ENCODE results near the gene LPP. TPM values are rescaled to one million over a fixed set of nuclear protein-coding genes. Genes with fewer than 3 reads are reported as not detected.

The LPP gene
- total RNA-seq, 1 donor from 2014 or later: 222 TPM

DNA sequence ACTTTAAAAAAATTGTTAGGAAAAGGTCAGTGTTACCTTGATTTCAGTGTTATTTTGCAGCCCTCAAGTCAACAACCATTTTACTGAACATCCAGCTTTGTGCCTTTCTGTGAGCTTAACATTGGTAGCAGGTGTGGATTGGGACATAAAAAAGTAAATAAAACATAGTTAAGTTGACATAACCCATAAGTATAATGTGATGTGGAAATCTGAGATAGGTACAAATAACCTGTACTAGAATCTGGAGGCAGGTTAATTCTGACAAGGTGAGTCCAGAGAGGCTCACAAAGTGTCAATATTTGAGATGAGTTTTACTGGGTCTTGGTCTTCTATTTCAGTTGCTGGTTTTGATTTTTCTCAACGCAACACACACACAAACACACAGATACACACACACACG lies 151.3 kb downstream of the LPP start:
- Histone ChIP-seq H4K20me1 (ENCODE audit: insufficient read depth, low read length) (peaks cover 69% of the 10 kb centered on the region), H3K9ac (ENCODE audit: low read length) (no peak overlapping the region), H3K36me3 (ENCODE audit: insufficient read depth, low read length) (peaks cover 6% of the 10 kb centered on the region), H3K4me3 (ENCODE audit: insufficient read depth, low read depth, low read length) (no peak overlapping the region), H3K79me2 (ENCODE audit: insufficient read depth, low read length) (peaks cover 97% of the 10 kb centered on the region), H3K27me3 (ENCODE audit: insufficient read depth, low read length) (no peaks in the 10 kb centered on the region), H3K9me3 (ENCODE audit: insufficient read depth, low read depth, low read length) (no peaks in the 10 kb centered on the region), H3K4me1 (ENCODE audit: insufficient read depth, low read length) (no peaks in the 10 kb centered on the region), H3K27ac (ENCODE audit: low read depth, low read length) (no peak overlapping the region), H3K4me2 (ENCODE audit: low read length) (no peak overlapping the region), H2AFZ (ENCODE audit: low read depth, low read length) (no peak overlapping the region)
- TF ChIP-seq EZH2 (IDR thresholded peaks at IDR 0.05; ENCODE audit: insufficient read depth, low read length): no peak
- TF ChIP-seq, protein P1, sequence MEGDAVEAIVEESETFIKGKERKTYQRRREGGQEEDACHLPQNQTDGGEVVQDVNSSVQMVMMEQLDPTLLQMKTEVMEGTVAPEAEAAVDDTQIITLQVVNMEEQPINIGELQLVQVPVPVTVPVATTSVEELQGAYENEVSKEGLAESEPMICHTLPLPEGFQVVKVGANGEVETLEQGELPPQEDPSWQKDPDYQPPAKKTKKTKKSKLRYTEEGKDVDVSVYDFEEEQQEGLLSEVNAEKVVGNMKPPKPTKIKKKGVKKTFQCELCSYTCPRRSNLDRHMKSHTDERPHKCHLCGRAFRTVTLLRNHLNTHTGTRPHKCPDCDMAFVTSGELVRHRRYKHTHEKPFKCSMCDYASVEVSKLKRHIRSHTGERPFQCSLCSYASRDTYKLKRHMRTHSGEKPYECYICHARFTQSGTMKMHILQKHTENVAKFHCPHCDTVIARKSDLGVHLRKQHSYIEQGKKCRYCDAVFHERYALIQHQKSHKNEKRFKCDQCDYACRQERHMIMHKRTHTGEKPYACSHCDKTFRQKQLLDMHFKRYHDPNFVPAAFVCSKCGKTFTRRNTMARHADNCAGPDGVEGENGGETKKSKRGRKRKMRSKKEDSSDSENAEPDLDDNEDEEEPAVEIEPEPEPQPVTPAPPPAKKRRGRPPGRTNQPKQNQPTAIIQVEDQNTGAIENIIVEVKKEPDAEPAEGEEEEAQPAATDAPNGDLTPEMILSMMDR (IDR thresholded peaks at IDR 0.05; ENCODE audit: insufficient read depth, low read depth, low read length): no peak
- H3K36me3 Mint-ChIP-seq (ENCODE audit: low read depth, unreplicated experiment): peaks cover 8% of the 10 kb centered on the region
- no peak overlapping the region for H3K27ac Mint-ChIP-seq (ENCODE audit: unreplicated experiment)
- no peaks in the 10 kb centered on the region for H3K9me3 Mint-ChIP-seq (ENCODE audit: unreplicated experiment)
- no peak overlapping the region for H3K4me3 Mint-ChIP-seq (ENCODE audit: unreplicated experiment)
- FAIRE-seq (no peak), DNase-seq (ENCODE audit: low read depth) (no peak)
- H3K27me3 Mint-ChIP-seq (ENCODE audit: low read depth, unreplicated experiment): no peaks in the 10 kb centered on the region
- peaks cover 21% of the 10 kb centered on the region for H3K4me1 Mint-ChIP-seq (ENCODE audit: low read depth, unreplicated experiment)

DNA sequence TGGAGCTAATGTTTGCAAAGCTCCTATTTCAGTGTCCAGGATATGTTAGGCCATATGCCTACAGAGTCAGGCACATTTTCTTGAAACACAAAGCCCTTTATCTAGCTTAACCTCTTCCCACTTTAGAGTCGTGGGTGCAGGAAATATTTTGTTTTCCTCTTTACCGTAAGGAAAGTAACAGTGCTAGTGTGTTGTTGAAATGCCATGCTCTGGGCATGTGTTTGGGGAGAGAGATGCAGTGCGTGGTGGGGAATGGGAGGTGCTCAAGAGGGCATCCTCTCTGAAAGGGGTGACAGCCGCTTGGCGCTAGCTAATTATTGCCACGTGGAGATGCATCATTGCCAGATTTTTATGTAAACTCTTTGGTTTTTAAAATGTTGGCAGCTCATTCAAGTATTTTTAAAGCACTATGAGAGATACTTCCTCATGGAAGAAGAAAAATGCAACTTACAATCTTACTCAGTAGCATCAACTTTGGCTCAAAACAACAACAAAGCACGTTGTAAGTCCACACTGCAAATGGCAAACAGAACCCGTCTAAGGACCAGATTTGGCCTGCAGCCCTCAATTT lies 152.6 kb downstream of the LPP start:
- no peaks in the 10 kb centered on the region for H3K4me1 ChIP-seq (ENCODE audit: insufficient read depth, low read length)
- H3K27me3 ChIP-seq (ENCODE audit: insufficient read depth, low read length): no peaks in the 10 kb centered on the region
- peaks cover 6% of the 10 kb centered on the region for H3K36me3 ChIP-seq (ENCODE audit: insufficient read depth, low read length)
- no peak overlapping the region for H3K4me3 ChIP-seq (ENCODE audit: insufficient read depth, low read depth, low read length)
- DNase-seq (ENCODE audit: low read depth): no peak
- TF ChIP-seq, protein P1 (IDR thresholded peaks at IDR 0.05; ENCODE audit: insufficient read depth, low read depth, low read length): no peak
- TF ChIP-seq EZH2 (IDR thresholded peaks at IDR 0.05; ENCODE audit: insufficient read depth, low read length): no peak
- no peak overlapping the region for H3K4me2 ChIP-seq (ENCODE audit: low read length)
- Mint-ChIP-seq H3K9me3 (ENCODE audit: unreplicated experiment) (no peaks in the 10 kb centered on the region), H3K4me1 (ENCODE audit: low read depth, unreplicated experiment) (peaks cover 18% of the 10 kb centered on the region), H3K36me3 (ENCODE audit: low read depth, unreplicated experiment) (peaks cover 9% of the 10 kb centered on the region), H3K27me3 (ENCODE audit: low read depth, unreplicated experiment) (no peaks in the 10 kb centered on the region), H3K27ac (ENCODE audit: unreplicated experiment) (no peak overlapping the region), H3K4me3 (ENCODE audit: unreplicated experiment) (no peak overlapping the region)
- H3K9ac ChIP-seq (ENCODE audit: low read length): no peak overlapping the region
- peaks cover 78% of the 10 kb centered on the region for H4K20me1 ChIP-seq (ENCODE audit: insufficient read depth, low read length)
- H2AFZ ChIP-seq (ENCODE audit: low read depth, low read length): no peak overlapping the region
- no peak overlapping the region for H3K27ac ChIP-seq (ENCODE audit: low read depth, low read length)
- H3K9me3 ChIP-seq (ENCODE audit: insufficient read depth, low read depth, low read length): no peaks in the 10 kb centered on the region
- peaks cover 98% of the 10 kb centered on the region for H3K79me2 ChIP-seq (ENCODE audit: insufficient read depth, low read length)
- FAIRE-seq: no peak

DNA sequence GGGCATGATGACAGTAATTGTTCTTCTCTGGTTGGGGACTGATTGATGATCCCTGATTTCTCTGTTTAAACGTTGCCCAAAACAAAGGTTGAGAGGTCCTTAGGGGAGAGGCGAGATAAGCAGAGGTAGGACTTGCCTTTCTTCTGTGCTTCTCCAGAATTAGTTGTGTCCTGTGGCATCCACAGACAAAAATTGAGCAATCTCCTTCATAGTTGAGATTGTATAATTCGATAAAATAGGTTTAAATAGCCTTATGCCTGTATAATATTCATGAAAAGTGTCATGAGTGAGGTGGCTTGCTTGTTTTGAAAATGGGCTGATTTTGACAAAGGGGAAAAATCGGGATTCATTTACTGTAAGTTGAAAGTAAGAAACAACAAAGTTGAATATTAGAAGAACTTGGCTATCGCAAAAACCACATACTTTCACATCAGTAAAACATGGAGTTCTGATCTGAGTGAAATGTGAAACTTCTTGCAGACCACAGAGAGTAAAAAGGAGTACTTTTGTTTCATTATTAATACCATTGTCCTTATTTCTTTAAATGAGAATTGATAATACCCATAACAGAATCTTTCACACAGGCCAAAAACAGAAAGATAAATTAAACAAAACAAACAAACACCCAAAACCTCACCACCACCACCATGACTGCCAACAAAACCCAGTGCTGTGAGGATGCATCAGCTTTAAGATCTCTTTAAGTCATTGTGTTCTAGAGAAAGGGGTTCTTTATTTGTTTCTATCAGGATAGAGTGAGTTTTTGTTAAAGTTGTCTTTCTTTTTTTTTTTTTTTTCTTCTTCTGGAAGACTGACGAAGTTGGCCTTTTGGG lies 155.7 kb downstream of the LPP start:
- no peaks in the 10 kb centered on the region for H3K4me1 ChIP-seq (ENCODE audit: insufficient read depth, low read length)

More for the DNA sequence above, 155.7 kb downstream of the LPP start:
- H3K27me3 ChIP-seq (ENCODE audit: insufficient read depth, low read length): no peaks in the 10 kb centered on the region
- DNase-seq (ENCODE audit: low read depth) (no peak), FAIRE-seq (no peak)
- Mint-ChIP-seq H3K4me3 (ENCODE audit: unreplicated experiment) (no peak overlapping the region), H3K4me1 (ENCODE audit: low read depth, unreplicated experiment) (peaks cover 12% of the 10 kb centered on the region), H3K36me3 (ENCODE audit: low read depth, unreplicated experiment) (peaks cover 9% of the 10 kb centered on the region), H3K27ac (ENCODE audit: unreplicated experiment) (no peak overlapping the region), H3K9me3 (ENCODE audit: unreplicated experiment) (peaks cover 2% of the 10 kb centered on the region), H3K27me3 (ENCODE audit: low read depth, unreplicated experiment) (no peaks in the 10 kb centered on the region)
- no peaks in the 10 kb centered on the region for H3K36me3 ChIP-seq (ENCODE audit: insufficient read depth, low read length)
- peaks cover 92% of the 10 kb centered on the region for H3K79me2 ChIP-seq (ENCODE audit: insufficient read depth, low read length)
- H3K4me3 ChIP-seq (ENCODE audit: insufficient read depth, low read depth, low read length): no peak overlapping the region
- H3K9me3 ChIP-seq (ENCODE audit: insufficient read depth, low read depth, low read length): no peaks in the 10 kb centered on the region
- peaks cover 56% of the 10 kb centered on the region for H4K20me1 ChIP-seq (ENCODE audit: insufficient read depth, low read length)
- no peak overlapping the region for H3K9ac ChIP-seq (ENCODE audit: low read length)
- H3K4me2 ChIP-seq (ENCODE audit: low read length): no peak overlapping the region
- TF ChIP-seq EZH2 (IDR thresholded peaks at IDR 0.05; ENCODE audit: insufficient read depth, low read length): no peak
- TF ChIP-seq, protein P1 (IDR thresholded peaks at IDR 0.05; ENCODE audit: insufficient read depth, low read depth, low read length): no peak
- H3K27ac ChIP-seq (ENCODE audit: low read depth, low read length): no peak overlapping the region
- no peak overlapping the region for H2AFZ ChIP-seq (ENCODE audit: low read depth, low read length)
